22Rv1 (cell line): ENCODE data around the gene PDE8A.

ENCODE experiments used
- CTCF ChIP-seq: fragments of 450-650 bp; IDR thresholded peaks from 2 replicates; pipeline ENCODE4 v1.5.1; 2017; ENCODE audit warnings: mild to moderate bottlenecking
- ZFX ChIP-seq: fragments of 450-650 bp; IDR thresholded peaks from 2 replicates; pipeline ENCODE4 v1.6.1; 2017; ENCODE audit warnings: antibody characterized with exemption, borderline replicate concordance

GRCh38 chr15:85125056-85125661 is 143.5 kb downstream of the PDE8A start:
- no peak for TF ChIP-seq CTCF
- no peak for TF ChIP-seq ZFX
